ENCODE results near the gene ANKRA2. TPM values are rescaled to one million over a fixed set of nuclear protein-coding genes. Genes with fewer than 3 reads are reported as not detected.

Gene ANKRA2
- total RNA-seq, 2 experiments from 2014 or later, result 45.0 to 45.1 TPM

DNA sequence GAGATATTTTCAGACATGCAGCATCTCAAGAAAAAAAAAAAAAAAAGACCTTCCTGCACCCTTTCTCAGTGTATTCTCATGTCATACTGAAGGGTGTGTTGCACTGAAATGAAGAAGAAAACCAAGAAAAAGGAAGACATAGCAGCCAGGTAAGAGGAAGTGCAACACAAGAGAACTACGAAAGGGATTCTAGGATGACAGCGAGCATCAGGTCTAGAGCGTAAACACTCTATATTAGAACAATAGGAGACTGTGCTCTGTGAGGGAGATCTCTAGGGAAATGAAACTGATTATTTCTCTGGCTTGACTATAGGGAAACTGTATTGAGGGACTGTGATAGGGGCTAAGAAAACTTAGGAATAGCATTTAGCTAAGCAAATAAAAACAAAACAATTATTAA, 37.2 kb downstream of the ANKRA2 start:
- no peak for DNase-seq
- H3K27ac ChIP-seq (ENCODE audit: low read depth in 1 of 2, low read length in 2 of 2), result no peak overlapping the region

DNA sequence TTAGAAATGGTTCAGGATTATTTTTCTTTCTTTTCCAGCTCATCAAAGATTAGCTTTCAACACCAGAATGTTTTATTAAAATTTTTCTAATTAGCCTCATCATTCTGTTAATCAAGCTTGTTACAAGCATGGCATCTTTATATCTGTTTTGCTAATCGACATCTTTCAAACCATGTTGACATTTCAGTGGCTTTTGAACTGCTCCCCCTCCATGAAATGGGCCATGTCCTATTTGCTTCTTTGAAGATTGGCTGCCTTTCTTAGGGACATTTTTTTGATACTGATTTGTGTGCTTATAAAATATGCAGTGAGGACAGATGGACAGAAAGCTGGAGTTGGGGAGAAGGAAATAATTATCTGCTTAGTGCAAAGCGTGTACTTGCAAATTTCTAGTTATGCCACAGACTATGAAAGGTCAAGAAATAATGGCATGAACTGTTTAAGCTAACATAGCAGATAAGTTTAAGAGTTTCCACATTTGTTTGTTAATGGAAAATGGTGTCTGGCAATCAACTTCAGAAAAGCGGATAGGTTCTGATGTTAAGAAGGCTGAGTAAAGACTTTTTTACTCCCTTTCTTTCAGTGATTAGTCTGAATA, 39.7 kb downstream of the ANKRA2 start:
- no peak for DNase-seq
- Histone ChIP-seq H3K4me1 (ENCODE audit: insufficient read depth, low read length) (no peaks in the 10 kb centered on the region), H3K36me3 (ENCODE audit: insufficient read depth, low read length) (no peaks in the 10 kb centered on the region), H3K4me3 (ENCODE audit: low read length) (no peak overlapping the region), H3K9me3 (ENCODE audit: control insufficient read depth in 1 of 2, insufficient read depth in 1 of 2, low read length in 2 of 2) (no peaks in the 10 kb centered on the region), H3K27me3 (ENCODE audit: control insufficient read depth in 1 of 2, insufficient read depth in 2 of 2, low read length in 2 of 2) (peaks cover 0 to 10% of the 10 kb centered on the region in 2 experiments), H3K27ac (ENCODE audit: low read depth in 1 of 2, low read length in 2 of 2) (no peak overlapping the region)
- TF ChIP-seq CTCF (IDR thresholded peaks at IDR 0.05), result no peak
- CTCF ChIA-PET, result no interaction called here
- H3K27me3 Mint-ChIP-seq, result peaks cover 23% of the 10 kb centered on the region
- POLR2A ChIA-PET, result no interaction called here
- H3K9me3 Mint-ChIP-seq, result no peaks in the 10 kb centered on the region
- no peaks in the 10 kb centered on the region for H3K36me3 Mint-ChIP-seq (ENCODE audit: low read depth)
- intact Hi-C loops (cut with DNase I, micrococcal nuclease), result no loop called here
- H3K4me1 Mint-ChIP-seq (ENCODE audit: low read depth), result no peaks in the 10 kb centered on the region
- H3K27ac Mint-ChIP-seq, result no peak overlapping the region
- ATAC-seq (ENCODE audit: poor library complexity), result no peak
- H3K4me3 Mint-ChIP-seq, result no peak overlapping the region

More for the DNA sequence above, 37.2 kb downstream of the ANKRA2 start:
- no peak for TF ChIP-seq CTCF (IDR thresholded peaks at IDR 0.05)
- ChIA-PET CTCF (interaction anchor here (1.4 kb wide), 1 partner anchor 11 kb away, joined by 3 read pairs; no protein-coding TSS in a partner anchor), POLR2A (no interaction called here)
- ATAC-seq (ENCODE audit: poor library complexity), result no peak
- Mint-ChIP-seq H3K36me3 (ENCODE audit: low read depth) (no peaks in the 10 kb centered on the region), H3K4me3 (no peak overlapping the region), H3K27me3 (peaks cover 37% of the 10 kb centered on the region), H3K4me1 (ENCODE audit: low read depth) (no peaks in the 10 kb centered on the region), H3K9me3 (no peaks in the 10 kb centered on the region), H3K27ac (no peak overlapping the region)
- Histone ChIP-seq H3K36me3 (ENCODE audit: insufficient read depth, low read length) (no peaks in the 10 kb centered on the region), H3K27me3 (ENCODE audit: control insufficient read depth in 1 of 2, insufficient read depth in 2 of 2, low read length in 2 of 2) (peaks cover 2 to 14% of the 10 kb centered on the region in 2 experiments), H3K4me3 (ENCODE audit: low read length) (no peak overlapping the region), H3K9me3 (ENCODE audit: control insufficient read depth in 1 of 2, insufficient read depth in 1 of 2, low read length in 2 of 2) (no peaks in the 10 kb centered on the region), H3K4me1 (ENCODE audit: insufficient read depth, low read length) (no peaks in the 10 kb centered on the region)
- intact Hi-C loops (cut with DNase I, micrococcal nuclease), result no loop called here

DNA sequence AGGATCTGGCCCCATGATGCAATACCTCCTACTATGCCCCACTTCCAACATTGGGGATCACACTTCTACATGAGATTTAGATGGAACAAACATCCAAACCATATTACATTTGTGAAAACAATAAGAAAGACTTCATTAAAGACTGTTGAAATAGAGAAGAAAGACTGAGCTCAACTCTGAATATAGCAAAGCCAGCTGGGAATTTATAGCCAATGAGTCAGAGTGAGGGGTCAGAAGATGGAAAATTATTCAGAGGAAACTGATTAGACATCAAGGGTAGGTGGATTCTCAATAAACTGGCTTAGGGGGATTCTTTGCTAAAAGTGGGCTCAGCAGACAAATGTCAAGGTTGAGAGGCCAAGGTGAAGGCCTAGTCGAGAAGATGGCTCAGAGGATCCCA, 41.6 kb downstream of the ANKRA2 start:
- no peak overlapping the region for H3K4me3 ChIP-seq (ENCODE audit: low read length)
- Mint-ChIP-seq H3K4me3 (no peak overlapping the region), H3K36me3 (ENCODE audit: low read depth) (no peaks in the 10 kb centered on the region), H3K9me3 (no peaks in the 10 kb centered on the region), H3K27me3 (peaks cover 13% of the 10 kb centered on the region), H3K27ac (no peak overlapping the region), H3K4me1 (ENCODE audit: low read depth) (peaks cover 8% of the 10 kb centered on the region)
- peaks cover 0 to 5% of the 10 kb centered on the region in 2 experiments for H3K27me3 ChIP-seq (ENCODE audit: control insufficient read depth in 1 of 2, insufficient read depth in 2 of 2, low read length in 2 of 2)
- ChIA-PET POLR2A (no interaction called here), CTCF (no interaction called here)
- DNase-seq (no peak), ATAC-seq (ENCODE audit: poor library complexity) (no peak)
- no peaks in the 10 kb centered on the region for H3K9me3 ChIP-seq (ENCODE audit: control insufficient read depth in 1 of 2, insufficient read depth in 1 of 2, low read length in 2 of 2)
- no peaks in the 10 kb centered on the region for H3K36me3 ChIP-seq (ENCODE audit: insufficient read depth, low read length)
- no peak for TF ChIP-seq CTCF (IDR thresholded peaks at IDR 0.05)
- H3K27ac ChIP-seq (ENCODE audit: low read depth in 1 of 2, low read length in 2 of 2), result no peak overlapping the region
- intact Hi-C loops (cut with DNase I, micrococcal nuclease), result no loop called here
- peaks cover 9% of the 10 kb centered on the region for H3K4me1 ChIP-seq (ENCODE audit: insufficient read depth, low read length)
